GM11168 (cell line): Measurements from ENCODE around the gene ACVR1.

Experiments used
- in situ Hi-C: fragments of 300-500 bp; cut with MboI; formaldehyde crosslinking; loops from one replicate; pipeline ENCODE4 v1.12.0; 2022; ENCODE audit warnings: low sequenced_read_pairs; ENCODE audit not compliant: unreplicated experiment

The ACVR1 gene

DNA sequence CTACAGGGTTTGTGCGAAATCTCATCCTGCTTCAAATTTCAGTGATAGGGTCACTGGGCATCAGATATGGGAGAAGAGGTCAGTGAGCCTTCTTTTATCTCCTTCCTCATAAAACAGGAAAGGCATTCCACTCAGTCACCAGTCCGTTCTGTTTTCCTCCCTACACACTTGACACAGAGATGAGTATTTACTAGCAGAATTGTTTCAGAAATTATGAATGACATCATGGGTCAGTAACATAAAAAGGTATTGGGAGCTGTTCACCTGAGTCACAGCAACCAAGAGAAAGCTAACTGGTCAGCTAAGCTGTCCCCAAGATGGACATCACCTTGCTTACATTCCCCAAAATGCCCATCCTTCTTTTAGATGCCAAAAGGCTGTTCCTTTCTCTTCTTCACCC lies 96.3 kb downstream of the ACVR1 start:
- in situ Hi-C loops: loop anchor here (25.0 kb wide), 1 partner anchor 233 kb away; no protein-coding TSS in a partner anchor

DNA sequence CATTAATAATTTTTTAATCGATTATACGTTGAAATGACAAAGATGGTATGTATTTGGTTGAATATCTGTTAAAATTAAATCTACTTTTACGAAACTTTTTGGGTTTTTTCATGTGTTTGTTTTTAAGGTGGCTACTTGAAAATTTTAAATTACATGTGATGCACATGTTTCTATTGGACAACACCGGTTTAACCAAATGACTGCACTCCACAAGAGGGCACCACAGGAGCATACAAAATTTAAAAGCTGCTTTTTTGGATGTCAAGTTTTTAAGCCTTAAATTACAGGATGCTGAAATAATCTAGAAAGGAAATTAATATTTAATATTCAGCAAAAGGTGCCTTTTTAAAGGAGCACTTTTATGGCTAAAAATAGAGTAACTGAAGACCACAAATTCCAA lies 98.7 kb downstream of the ACVR1 start:
- in situ Hi-C loops: loop anchor here (25.0 kb wide), 1 partner anchor 235 kb away; no protein-coding TSS in a partner anchor

DNA sequence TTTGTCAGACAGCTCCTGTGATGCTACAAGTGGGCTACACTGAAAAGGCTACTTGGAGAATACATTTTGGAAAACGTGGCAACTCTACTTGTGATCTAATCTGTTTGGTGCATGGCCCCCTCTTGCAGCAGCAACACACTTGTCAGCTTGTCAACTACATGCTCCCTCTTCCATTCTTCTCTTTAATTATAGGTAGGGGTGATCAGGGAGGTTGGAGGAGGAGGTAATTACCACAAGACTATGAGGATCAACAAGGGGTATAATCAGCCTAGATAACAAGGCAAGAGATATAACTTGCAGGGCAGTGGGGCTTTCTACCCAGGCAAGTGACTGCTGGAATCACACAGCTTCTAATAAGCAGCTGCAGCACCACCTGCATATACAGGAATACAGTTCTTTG lies 104.9 kb downstream of the ACVR1 start:
- in situ Hi-C loops: loop anchor here (25.0 kb wide), 1 partner anchor 459 kb away; no protein-coding TSS in a partner anchor

DNA sequence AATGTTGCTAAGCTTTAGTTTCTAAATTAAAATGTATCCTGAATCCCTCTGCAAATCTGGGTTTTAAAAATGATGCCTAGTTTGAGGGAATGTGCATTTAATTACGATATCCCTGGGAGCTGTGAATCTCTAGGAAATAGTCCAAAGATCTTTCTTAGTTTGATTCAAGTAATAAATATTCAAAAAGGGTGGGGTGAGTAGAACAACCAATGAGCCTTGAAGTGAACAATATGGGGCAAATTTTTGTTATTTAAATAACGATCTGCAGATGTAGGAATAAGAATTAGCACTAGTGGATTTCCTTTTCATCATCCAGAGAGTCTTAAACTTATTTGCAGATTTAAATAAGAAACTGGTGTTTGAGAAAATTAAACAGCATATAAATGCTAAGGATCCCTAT lies 106.3 kb downstream of the ACVR1 start:
- in situ Hi-C loops: loop anchor here (25.0 kb wide), 1 partner anchor 458 kb away; no protein-coding TSS in a partner anchor

DNA sequence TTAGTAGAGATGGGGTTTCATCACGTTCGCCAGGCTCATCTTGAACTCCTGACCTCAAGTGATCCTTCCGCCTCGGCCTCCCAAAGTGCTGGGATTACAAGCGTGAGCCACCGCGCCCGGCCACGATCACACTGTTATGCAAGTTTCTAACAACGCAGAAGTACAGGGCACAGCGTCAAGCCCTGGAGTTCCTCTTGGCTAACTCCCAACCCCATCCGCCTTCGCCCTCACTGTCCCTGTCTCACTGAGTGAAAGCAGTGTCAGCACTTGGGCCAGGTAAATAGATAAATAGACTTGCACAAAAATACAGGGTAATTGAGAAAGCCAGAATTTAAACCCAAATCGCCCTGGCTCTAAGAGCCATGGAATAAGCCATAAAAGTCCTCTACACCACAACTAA lies 111.7 kb downstream of the ACVR1 start:
- in situ Hi-C loops: loop anchor here (25.0 kb wide), 1 partner anchor 452 kb away; no protein-coding TSS in a partner anchor

DNA sequence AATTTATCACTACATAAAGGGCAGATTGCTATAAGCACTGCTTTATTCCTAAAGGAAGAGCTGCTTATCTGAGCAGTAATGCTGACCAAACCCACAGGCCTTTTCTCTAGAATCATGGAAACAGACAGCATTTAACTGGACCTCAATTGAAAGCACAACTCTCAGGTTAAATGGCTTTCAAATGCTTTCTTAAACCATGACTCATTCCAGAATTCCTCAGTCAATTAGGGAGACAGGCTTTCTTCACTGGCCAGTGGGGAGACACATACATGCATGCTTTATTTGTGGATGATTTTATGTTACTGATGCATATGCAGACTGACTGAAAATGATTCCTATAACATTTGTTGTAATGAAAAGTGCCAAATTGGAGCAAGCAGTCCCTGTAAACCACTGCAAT lies 114.6 kb downstream of the ACVR1 start:
- in situ Hi-C loops: loop anchor here (25.0 kb wide), 1 partner anchor 449 kb away; no protein-coding TSS in a partner anchor

DNA sequence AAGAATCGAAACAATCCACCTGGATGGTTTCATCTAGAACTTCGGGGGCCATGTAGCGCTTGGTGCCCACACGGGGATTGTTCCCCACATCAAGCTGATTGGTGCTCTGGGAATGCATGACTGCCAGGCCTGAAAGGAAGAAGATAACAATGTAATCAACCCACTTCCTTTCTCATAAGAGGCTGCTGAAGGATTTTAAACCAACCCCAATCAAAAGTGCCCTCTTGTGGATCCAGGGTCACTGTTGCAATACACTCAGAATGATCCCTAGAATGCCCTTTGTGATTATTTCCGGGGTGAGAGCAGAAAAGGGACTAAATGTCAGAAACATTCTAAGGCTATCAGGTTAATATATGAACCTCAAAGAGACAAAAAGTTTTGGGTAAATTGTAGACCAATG lies 115.2 kb downstream of the ACVR1 start:
- in situ Hi-C loops: loop anchor here (25.0 kb wide), 1 partner anchor 449 kb away; no protein-coding TSS in a partner anchor

DNA sequence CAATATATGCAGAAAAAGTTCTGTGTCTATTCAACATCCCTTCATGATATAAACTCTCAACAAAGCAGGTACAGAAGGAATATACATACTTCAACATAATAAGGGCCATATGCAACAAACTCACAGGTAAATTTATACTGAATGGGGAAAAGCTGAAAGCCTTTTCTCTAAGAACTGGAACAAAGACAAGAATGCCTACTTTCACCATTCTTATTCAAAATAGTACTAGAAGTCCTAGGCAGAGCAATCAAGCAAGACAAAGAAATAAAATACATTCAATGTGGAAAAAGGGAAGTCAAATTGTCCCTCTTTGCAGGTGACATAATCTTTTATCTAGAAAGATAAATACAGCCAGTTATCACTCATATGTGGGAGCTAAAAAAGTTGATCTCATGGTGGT lies 116.3 kb downstream of the ACVR1 start:
- in situ Hi-C loops: loop anchor here (25.0 kb wide), 1 partner anchor 448 kb away; no protein-coding TSS in a partner anchor

DNA sequence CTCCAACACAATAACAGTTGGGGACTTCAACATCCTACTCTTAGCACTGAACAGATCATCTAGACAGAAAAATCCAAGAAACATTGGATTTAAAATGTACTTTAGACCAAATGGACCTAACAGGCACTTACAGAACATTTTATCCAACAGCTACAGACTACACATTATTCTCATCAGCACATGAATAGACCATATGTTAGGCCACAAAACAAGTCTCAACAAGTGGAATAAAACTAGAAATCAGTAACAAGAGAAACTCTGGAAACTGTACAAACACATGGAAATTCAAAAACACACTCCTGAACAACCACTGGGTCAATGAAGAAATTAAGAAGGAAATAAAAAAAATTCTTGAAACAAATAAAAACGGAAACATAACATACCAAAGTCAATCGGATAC lies 117.5 kb downstream of the ACVR1 start:
- in situ Hi-C loops: loop anchor here (25.0 kb wide), 1 partner anchor 446 kb away; no protein-coding TSS in a partner anchor

DNA sequence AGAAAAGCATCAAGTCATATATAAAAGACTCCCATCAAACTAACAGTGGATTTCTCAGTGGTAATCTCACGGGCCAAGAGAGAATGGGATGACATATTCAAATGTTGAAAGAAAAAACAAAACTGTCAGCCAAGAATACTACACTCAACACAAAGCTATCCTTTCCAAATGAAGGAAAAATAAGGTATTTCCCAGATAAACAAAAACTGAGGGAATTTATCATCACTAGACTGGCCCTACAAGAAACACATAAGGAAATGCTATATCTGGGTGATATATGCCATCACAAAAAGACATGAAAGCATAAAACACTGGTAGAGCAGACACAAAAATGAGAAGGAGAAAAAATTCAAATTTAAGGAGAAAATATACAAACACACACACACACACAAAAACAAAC lies 118.6 kb downstream of the ACVR1 start:
- in situ Hi-C loops: loop anchor here (25.0 kb wide), 1 partner anchor 445 kb away; no protein-coding TSS in a partner anchor

DNA sequence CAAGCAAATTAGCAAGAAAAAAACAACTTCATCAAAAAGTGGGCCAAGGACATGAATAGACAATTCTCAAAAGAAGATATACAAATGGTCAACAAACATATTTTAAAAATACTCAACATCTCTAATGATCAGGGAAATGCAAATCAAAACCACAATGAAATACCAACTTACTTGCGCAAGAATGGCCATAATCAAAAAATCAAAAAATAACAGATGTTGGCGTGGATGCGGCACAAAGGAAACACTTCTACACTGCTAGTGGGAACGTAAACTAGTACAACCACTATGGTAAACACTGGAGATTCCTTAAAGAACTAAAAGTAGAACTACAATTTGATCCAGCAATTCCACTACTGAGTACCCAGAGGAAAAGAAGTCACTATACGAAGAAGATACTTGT lies 119.7 kb downstream of the ACVR1 start:
- in situ Hi-C loops: loop anchor here (25.0 kb wide), 1 partner anchor 444 kb away; no protein-coding TSS in a partner anchor

DNA sequence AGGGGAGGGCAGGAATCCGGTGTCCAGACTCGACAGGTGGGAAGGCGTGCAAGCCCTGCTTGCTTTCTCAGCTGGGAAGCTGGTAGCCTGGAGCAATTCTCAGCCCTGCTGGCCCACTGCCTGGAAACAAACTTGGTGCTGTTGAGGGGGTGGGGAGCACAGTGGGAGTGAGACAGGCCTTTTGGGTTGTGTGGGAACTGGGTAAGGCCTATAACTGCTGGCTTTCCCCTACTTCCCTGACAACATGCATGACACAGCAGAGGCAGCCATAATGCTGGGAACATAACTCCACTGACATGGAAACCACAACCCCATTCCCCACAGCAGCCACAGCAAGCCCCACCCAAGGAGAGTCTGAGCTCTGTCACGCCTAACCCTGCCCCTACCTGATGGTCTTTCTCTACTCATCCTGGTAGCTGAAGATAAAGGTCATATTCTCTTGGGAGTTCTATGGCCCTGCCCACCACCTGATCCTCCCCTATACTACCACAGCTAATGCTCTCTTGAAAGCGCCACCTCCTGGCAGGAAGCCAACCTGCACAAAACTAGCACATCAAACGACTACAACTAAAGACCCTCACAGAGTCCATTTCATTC lies 124.6 kb downstream of the ACVR1 start:
- in situ Hi-C loops: loop anchor here (25.0 kb wide), 1 partner anchor 439 kb away; no protein-coding TSS in a partner anchor

DNA sequence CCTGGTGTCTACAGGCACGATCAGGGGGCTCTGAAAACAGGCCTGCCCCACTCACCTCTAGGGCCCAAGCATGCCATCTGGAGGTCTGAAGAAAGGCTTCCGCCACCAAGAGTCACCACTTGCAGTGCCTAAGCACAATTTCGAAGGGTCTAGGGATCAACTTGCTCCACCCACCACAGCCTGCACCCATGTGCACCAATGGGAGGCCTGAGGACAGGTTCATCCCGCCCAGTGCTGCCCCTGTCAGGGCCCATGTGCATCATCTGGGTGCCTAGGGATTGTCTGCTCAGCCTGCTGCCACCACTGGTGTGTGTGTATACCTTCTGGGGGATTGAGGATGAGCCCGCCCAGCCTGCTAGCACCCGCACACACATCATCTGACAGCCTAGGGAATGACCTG lies 126.4 kb downstream of the ACVR1 start:
- in situ Hi-C loops: loop anchor here (25.0 kb wide), 1 partner anchor 437 kb away; no protein-coding TSS in a partner anchor

DNA sequence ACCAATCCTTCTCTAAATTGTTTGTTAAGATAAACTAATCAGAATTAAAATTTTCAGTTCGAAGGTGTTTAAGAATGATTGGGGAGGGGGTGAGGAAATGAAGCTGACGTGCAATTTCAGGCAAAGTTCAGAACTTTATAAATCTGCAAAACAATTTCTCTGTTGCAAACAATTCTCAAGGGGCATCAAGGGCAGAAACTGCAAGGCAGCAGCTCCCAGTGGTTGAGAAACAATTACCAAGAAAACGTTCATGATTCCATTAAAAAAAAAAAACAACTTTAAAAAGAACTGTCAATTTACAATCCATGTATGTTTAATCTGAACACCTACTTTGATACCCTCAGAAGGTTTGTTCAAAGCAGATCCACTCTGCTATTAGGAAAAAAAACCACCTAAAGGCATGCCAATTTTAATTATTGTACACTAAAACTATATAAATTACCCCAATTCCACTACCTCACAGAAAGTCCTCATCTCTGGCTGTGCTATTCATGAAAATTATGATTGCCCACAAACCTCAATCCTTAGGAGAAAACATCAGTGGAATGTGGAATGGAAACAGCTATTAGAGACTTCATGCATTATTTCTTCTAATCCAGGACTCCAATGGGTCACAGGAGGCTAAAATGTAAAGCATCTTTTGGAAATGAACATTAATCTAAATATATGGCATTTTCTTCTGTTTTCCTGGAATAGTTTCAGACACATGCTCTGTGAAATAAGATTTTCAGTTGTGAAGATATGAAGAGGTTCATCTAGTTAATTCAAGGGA lies 127.6 kb downstream of the ACVR1 start:
- in situ Hi-C loops: no loop called here

DNA sequence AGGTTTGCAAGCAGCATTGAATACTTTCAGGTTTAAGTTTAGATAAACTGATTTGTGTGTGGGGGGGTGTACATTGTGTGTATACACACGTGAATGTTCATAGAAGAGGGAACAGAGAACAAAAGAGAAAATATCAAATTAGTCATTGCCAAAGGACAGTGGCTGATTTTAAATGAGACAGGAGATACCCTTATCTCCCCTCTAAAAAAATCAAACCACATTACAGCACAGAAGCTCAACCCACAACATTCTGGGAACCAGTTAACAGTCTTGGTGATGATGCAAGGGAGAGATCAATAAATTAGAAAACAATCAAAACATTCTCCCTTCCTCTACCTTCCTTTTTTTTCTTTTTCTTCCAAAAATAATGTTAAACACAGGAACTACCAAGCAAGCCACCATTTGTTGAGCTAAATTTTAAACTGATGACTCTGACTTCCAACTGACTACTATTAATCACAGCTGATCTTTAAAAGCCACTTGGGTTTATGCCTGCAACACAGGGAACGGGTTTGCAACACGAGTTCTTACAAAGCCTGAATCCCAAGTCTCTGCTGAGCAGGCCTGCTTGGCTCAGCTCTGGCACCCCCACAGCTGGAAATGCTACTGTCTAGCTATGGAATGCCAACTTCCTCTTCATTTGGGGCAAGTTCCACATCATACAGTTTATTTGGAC lies 128.3 kb downstream of the ACVR1 start:
- in situ Hi-C loops: no loop called here

DNA sequence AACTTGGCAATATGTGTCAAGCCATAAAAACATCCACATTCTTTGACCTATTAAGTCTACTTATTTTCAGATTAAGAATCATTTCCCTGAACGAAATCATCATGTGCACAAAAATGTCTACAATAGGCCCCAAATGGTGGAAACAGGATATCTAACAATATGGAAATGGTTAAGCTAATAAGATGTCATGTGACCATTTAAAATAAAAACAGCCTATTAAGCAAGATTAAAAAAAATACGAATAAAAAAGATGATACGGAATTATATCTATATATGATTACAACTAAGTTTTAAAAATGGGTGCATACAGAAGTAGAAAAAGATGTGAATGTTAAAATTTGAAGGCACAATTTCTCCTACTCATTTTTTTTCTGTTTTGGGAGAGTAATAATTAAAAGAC lies 128.8 kb downstream of the ACVR1 start:
- in situ Hi-C loops: no loop called here

DNA sequence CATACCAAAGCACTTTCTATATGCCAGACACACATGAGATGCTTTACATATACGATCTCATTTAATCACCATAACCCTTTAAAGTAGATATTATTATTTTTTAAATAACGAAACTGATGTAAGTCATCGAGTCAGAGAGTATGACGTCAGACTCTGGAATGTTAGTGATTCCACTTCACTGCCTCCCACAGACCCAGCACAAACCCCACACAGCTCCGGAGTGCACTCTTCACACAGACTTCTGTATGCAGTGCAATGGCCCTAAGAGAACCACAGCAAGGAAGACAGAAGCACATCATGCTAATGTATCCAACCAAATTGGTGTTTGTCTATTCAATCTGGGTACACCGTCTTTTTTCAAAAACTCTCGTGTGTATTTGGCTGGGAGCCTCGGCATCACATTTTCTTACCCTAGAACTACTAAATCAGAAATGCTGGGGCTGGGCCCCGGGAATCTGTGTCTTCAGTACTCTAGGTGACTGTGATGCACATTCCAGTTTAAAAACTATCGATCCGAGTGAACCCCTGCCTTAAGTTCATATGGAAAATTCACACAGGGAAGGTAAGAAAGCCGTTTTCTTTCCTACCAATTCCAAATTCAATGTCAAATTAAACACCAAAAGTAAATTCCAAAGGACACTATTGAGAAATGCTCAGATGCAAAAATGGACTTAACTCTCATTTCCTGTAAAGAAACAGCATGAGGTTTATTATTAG lies 129.7 kb downstream of the ACVR1 start:
- in situ Hi-C loops: no loop called here

DNA sequence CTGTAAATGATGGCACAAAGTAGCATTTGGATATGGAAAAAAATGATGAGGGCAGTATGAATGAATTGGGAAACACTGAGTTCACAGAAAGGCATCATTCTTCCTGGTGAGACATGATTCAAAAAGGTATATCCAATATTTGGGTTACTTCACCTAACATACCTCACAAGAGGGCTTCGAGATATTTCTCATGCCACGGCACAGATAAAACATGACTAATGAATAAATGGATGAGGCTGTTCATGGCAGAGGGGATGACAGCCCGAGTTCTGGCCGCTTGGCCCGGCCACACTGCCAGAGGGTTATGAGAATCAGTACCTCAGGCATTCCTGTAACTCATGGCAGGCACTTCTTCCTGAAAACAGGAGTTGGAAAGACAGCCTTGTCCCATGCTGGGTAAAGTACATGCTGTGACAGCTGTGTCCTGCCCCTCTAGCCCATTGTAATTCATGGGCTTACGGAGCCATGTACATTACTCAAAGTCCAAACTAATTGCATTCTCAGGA lies 131.5 kb downstream of the ACVR1 start:
- in situ Hi-C loops: no loop called here

DNA sequence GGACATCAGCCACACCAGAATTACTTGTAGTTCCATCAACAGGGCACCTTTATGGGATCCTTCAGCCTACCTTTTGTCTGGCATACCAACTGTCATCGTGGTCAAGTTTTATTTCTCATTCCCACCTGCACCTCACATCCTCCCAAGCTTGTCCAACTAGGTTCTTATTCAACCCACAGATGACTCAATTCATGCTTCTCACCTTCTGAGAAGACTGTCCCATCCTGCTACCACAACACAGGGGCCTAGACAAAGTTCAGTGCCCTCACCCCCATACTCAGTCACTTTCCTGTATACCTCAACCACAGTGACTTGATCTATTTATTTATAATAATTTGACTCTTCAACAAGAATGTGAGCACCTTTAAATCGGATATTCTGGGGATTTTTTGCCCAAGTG lies 133.1 kb downstream of the ACVR1 start:
- in situ Hi-C loops: no loop called here
